Mesenchymal stem cell (in vitro differentiated cells and primary cell): Measurements from ENCODE around the gene ABCA4.
A peak's percentile ranks its signal among the peaks of the same experiment; 100 is the strongest.

Source experiments
- DNase-seq: peaks from one replicate; pipeline ENCODE4 v3.0.0-alpha.2; 2013
- H2AFZ ChIP-seq: one replicate; pipeline ENCODE4 v1.6.1; 2013; ENCODE audit warnings: low read depth, mild to moderate bottlenecking, control low read depth, inconsistent platforms, low read length, moderate library complexity
- H2AK5ac ChIP-seq: 2 replicates; pipeline ENCODE4 v1.6.1; 2013; ENCODE audit warnings: low read length, moderate library complexity, mild to moderate bottlenecking, inconsistent platforms; ENCODE audit not compliant: severe bottlenecking
- H2BK120ac ChIP-seq: one replicate; pipeline ENCODE4 v1.6.1; 2013; ENCODE audit warnings: low read depth, mild to moderate bottlenecking, inconsistent platforms, low read length, moderate library complexity
- H2BK12ac ChIP-seq, 2 experiments: one replicate each; pipeline ENCODE4 v1.6.1; 2013; ENCODE audit warnings: inconsistent platforms in 2 of 2, low read length in 2 of 2, mild to moderate bottlenecking in 2 of 2, moderate library complexity in 2 of 2, control low read depth in 1 of 2
- H2BK15ac ChIP-seq: one replicate; pipeline ENCODE4 v1.6.1; 2013; ENCODE audit warnings: mild to moderate bottlenecking, low read depth, inconsistent platforms; ENCODE audit not compliant: poor library complexity, severe bottlenecking
- H2BK5ac ChIP-seq: 2 replicates; pipeline ENCODE4 v1.6.1; 2013; ENCODE audit warnings: low read depth, mild to moderate bottlenecking, low read length, control low read depth, inconsistent platforms; ENCODE audit not compliant: poor library complexity, severe bottlenecking
- H3K14ac ChIP-seq, 2 experiments: one replicate each; pipeline ENCODE4 v1.6.1; 2013; ENCODE audit warnings: inconsistent platforms in 2 of 2, low read length in 2 of 2, control low read depth in 1 of 2, mild to moderate bottlenecking in 1 of 2, moderate library complexity in 1 of 2
- H3K18ac ChIP-seq, 2 experiments: one replicate each; pipeline ENCODE4 v1.6.1; 2013; ENCODE audit warnings: inconsistent platforms in 2 of 2, low read length in 2 of 2, control low read depth in 1 of 2, low read depth in 1 of 2, mild to moderate bottlenecking in 1 of 2
- H3K23ac ChIP-seq, 2 experiments: one replicate each; pipeline ENCODE4 v1.6.1; 2013; ENCODE audit warnings: inconsistent platforms in 2 of 2, low read length in 2 of 2, mild to moderate bottlenecking in 2 of 2, moderate library complexity in 2 of 2, control low read depth in 1 of 2
- H3K27ac ChIP-seq: 2 replicates; pipeline ENCODE4 v1.5.1; 2013; ENCODE audit warnings: mild to moderate bottlenecking, moderate library complexity, low read length, control low read depth, inconsistent platforms; ENCODE audit not compliant: poor library complexity, severe bottlenecking
- H3K27me3 ChIP-seq, 2 experiments: 2 replicates each; pipeline versions ENCODE4 v1.6.1 to v1.7.0; 2013; ENCODE audit warnings: low read length in 2 of 2, mild to moderate bottlenecking in 2 of 2, moderate library complexity in 2 of 2, control low read depth in 1 of 2, inconsistent platforms in 1 of 2; ENCODE audit not compliant: control insufficient read depth in 1 of 2, insufficient read depth in 1 of 2
- H3K36me3 ChIP-seq, 2 experiments: 2 replicates each; pipeline versions ENCODE4 v1.6.1 to v1.7.0; 2013; ENCODE audit warnings: low read length in 2 of 2, control low read depth in 1 of 2, inconsistent platforms in 1 of 2, low read depth in 1 of 2, mild to moderate bottlenecking in 1 of 2; ENCODE audit not compliant: insufficient read depth in 2 of 2, control insufficient read depth in 1 of 2
- H3K4ac ChIP-seq, 2 experiments: one replicate each; pipeline ENCODE4 v1.6.1; 2013; ENCODE audit warnings: inconsistent platforms in 2 of 2, low read length in 2 of 2, mild to moderate bottlenecking in 2 of 2, moderate library complexity in 2 of 2, control low read depth in 1 of 2, low read depth in 1 of 2
- H3K4me1 ChIP-seq: 2 replicates; pipeline ENCODE4 v1.6.1; 2013; ENCODE audit warnings: low read depth, low read length, control low read depth; ENCODE audit not compliant: control insufficient read depth, insufficient read depth
- H3K4me2 ChIP-seq: 2 replicates; pipeline ENCODE4 v1.6.1; 2013; ENCODE audit warnings: low read length, mild to moderate bottlenecking, inconsistent platforms; ENCODE audit not compliant: poor library complexity, severe bottlenecking
- H3K4me3 ChIP-seq, 2 experiments: 2 replicates each; pipeline versions ENCODE4 v1.5.1 to v1.7.0; 2013; ENCODE audit warnings: low read length in 2 of 2, mild to moderate bottlenecking in 2 of 2, control low read depth in 1 of 2, low read depth in 1 of 2; ENCODE audit not compliant: insufficient read depth in 1 of 2
- H3K79me1 ChIP-seq: replicated peaks from 2 replicates; pipeline ENCODE4 v1.6.1; 2013; ENCODE audit warnings: mild to moderate bottlenecking, control low read depth, low read length, inconsistent platforms; ENCODE audit not compliant: poor library complexity, severe bottlenecking
- H3K9ac ChIP-seq: 2 replicates; pipeline ENCODE4 v1.7.0; 2013; ENCODE audit warnings: mild to moderate bottlenecking, low read length, moderate library complexity
- H3K9me3 ChIP-seq: 2 replicates; pipeline ENCODE4 v1.7.0; 2013; ENCODE audit warnings: mild to moderate bottlenecking, low read length; ENCODE audit not compliant: control insufficient read depth
- H4K8ac ChIP-seq: one replicate; pipeline ENCODE4 v1.6.1; 2013; ENCODE audit warnings: inconsistent platforms, mild to moderate bottlenecking, low read length, moderate library complexity
- H4K91ac ChIP-seq: one replicate; pipeline ENCODE4 v1.6.1; 2013; ENCODE audit warnings: mild to moderate bottlenecking, low read length, inconsistent platforms
- WGBS: methylation state at CpG from one replicate; pipeline ENCODE4 v1.1.7; 2013; ENCODE audit warnings: mixed read lengths; 5-methylcytosine and 5-hydroxymethylcytosine counted together

The ABCA4 gene

GRCh38 chr1:94125551-94126514 lies 4.9 kb upstream of the ABCA4 start:
- Histone ChIP-seq H3K23ac (no peak overlapping the region), H2BK15ac (no peak overlapping the region), H3K4me2 (no peak overlapping the region), H4K8ac (peak overlapping the region; percentile 14), H3K4me1 (peaks cover 11% of the 10 kb centered on the region), H3K4ac (no peak overlapping the region), H3K36me3 (no peaks in the 10 kb centered on the region), H3K9me3 (no peaks in the 10 kb centered on the region), H3K27ac (peak overlapping the region; percentile 84), H3K14ac (no peak overlapping the region), H2BK5ac (no peak overlapping the region), H3K18ac (no peak overlapping the region), H3K9ac (no peak overlapping the region), H2AFZ (no peak overlapping the region), H4K91ac (no peak overlapping the region), H2BK120ac (no peak overlapping the region), H2BK12ac (no peak overlapping the region), H2AK5ac (peak overlapping the region; percentile 49), H3K27me3 (no peaks in the 10 kb centered on the region), H3K79me1 (no peaks in the 10 kb centered on the region), H3K4me3 (no peak overlapping the region)
- 82% methylated on average over 4 of the region's 6 CpGs for WGBS
- DNase-seq: no peak

DNA sequence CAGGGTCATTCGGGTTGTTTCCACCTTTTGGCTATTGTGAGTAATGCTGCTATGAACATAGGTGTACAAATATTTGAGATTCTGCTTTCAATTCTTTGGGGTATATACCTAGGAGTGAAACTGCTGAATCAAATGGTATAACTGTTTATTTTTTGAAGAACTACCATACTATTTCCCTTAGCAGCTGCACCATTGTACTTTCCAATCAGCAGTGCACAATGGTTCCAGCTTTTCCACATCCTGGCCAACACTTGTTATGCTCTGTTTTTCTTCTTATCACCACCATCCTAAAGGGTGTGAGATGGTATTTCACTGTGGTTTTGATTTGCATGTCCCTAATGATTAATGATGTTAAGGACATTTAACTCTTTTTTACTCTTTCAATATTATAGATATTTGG lies 3.6 kb upstream of the ABCA4 start:
- H3K4me3 ChIP-seq: no peak overlapping the region
- H4K91ac ChIP-seq: no peak overlapping the region
- no peak overlapping the region for H2AK5ac ChIP-seq
- no peak overlapping the region for H2BK15ac ChIP-seq
- no peak overlapping the region for H2BK12ac ChIP-seq
- no peak overlapping the region for H4K8ac ChIP-seq
- no peaks in the 10 kb centered on the region for H3K9me3 ChIP-seq
- H3K79me1 ChIP-seq: no peaks in the 10 kb centered on the region
- H3K18ac ChIP-seq: no peak overlapping the region
- no peak overlapping the region for H2BK120ac ChIP-seq
- H3K27ac ChIP-seq: no peak overlapping the region
- H3K9ac ChIP-seq: no peak overlapping the region
- DNase-seq: no peak
- no peaks in the 10 kb centered on the region for H3K36me3 ChIP-seq
- no peak overlapping the region for H3K4me2 ChIP-seq
- H3K27me3 ChIP-seq: no peaks in the 10 kb centered on the region
- WGBS: 100% methylated on average over 1 of the region's 1 CpG
- H3K14ac ChIP-seq: no peak overlapping the region
- H3K4me1 ChIP-seq: peaks cover 11% of the 10 kb centered on the region
- H2AFZ ChIP-seq: no peak overlapping the region
- H3K4ac ChIP-seq: no peak overlapping the region
- H2BK5ac ChIP-seq: no peak overlapping the region
- H3K23ac ChIP-seq: no peak overlapping the region

DNA sequence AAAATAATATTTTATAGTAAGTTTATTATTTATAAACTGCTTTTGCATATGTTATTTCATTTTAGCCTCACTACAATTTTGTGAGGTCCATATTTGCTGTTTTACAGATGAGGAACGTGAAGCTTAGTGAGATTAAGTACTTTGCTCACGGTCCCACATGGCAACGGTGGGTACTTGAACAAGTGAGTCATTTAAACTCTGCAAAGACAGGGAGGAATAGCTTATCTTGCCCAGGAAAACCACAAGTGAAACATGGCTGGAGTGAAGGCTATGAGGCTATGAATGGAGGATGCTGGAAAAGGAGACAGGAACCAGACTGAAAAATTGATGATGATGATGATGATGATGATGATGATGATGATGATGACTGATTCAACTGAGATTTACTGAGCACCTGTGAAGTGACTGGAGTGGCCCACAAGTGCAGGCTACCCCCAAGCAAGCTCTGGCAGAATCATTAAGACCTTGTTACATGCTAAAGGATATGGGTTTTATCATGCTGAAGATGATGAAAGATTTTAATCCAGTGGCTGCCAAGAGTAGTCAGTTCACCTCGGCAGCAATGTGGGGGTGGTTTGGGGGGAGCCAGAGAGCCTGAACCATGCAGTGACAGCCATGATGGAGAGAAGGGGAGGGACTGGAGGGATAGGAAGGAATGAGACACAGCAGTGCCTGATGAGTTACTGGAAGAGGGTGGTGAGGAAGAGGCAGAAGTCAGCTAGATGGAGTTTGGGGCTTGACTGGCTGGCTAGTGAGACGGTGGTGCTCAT lies 1.4 kb upstream of the ABCA4 start:
- H3K9ac ChIP-seq: no peak overlapping the region
- peak overlapping the region in 1 of 2 experiments; percentile 18 for H3K18ac ChIP-seq
- DNase-seq: peak; percentile 83
- H3K4ac ChIP-seq: no peak overlapping the region
- no peaks in the 10 kb centered on the region for H3K9me3 ChIP-seq
- H2BK120ac ChIP-seq: no peak overlapping the region
- no peak overlapping the region for H3K23ac ChIP-seq
- no peak overlapping the region for H3K14ac ChIP-seq
- peak overlapping the region in 1 of 2 experiments; percentile 67 for H2BK12ac ChIP-seq
- H2BK5ac ChIP-seq: no peak overlapping the region
- peak overlapping the region; percentile 45 for H4K91ac ChIP-seq
- no peak overlapping the region for H3K4me2 ChIP-seq
- no peak overlapping the region for H2AK5ac ChIP-seq
- peaks cover 16% of the 10 kb centered on the region for H3K4me1 ChIP-seq
- no peak overlapping the region for H4K8ac ChIP-seq
- H2AFZ ChIP-seq: no peak overlapping the region
- H3K79me1 ChIP-seq: no peaks in the 10 kb centered on the region
- H3K36me3 ChIP-seq: no peaks in the 10 kb centered on the region
- no peak overlapping the region for H3K4me3 ChIP-seq
- WGBS: 37% methylated on average over 5 of the region's 5 CpGs
- H3K27ac ChIP-seq: no peak overlapping the region
- H2BK15ac ChIP-seq: no peak overlapping the region
- no peaks in the 10 kb centered on the region for H3K27me3 ChIP-seq

GRCh38 chr1:94121411-94121821 lies 468 bp upstream of the ABCA4 start:
- H2BK15ac ChIP-seq: no peak overlapping the region
- no peak overlapping the region for H2AFZ ChIP-seq
- H3K4me2 ChIP-seq: no peak overlapping the region
- H3K23ac ChIP-seq: no peak overlapping the region
- whole genome bisulfite sequencing: 54% methylated on average over 8 of the region's 8 CpGs
- peaks cover 16% of the 10 kb centered on the region for H3K4me1 ChIP-seq
- no peak overlapping the region for H3K14ac ChIP-seq
- H4K8ac ChIP-seq: peak overlapping the region; percentile 14
- no peaks in the 10 kb centered on the region for H3K79me1 ChIP-seq
- H3K36me3 ChIP-seq: no peaks in the 10 kb centered on the region
- no peaks in the 10 kb centered on the region for H3K27me3 ChIP-seq
- H3K4me3 ChIP-seq: no peak overlapping the region
- H3K18ac ChIP-seq: no peak overlapping the region
- H2AK5ac ChIP-seq: no peak overlapping the region
- no peak overlapping the region for H4K91ac ChIP-seq
- no peak overlapping the region for H2BK5ac ChIP-seq
- peak overlapping the region in 1 of 2 experiments; percentile 61 for H2BK12ac ChIP-seq
- DNase-seq: no peak
- H2BK120ac ChIP-seq: no peak overlapping the region
- H3K27ac ChIP-seq: no peak overlapping the region
- H3K9me3 ChIP-seq: no peaks in the 10 kb centered on the region
- no peak overlapping the region for H3K4ac ChIP-seq
- H3K9ac ChIP-seq: no peak overlapping the region
